HG02981 (cell line): Measurements from ENCODE around the gene RPL35A.
"Not testable (repeated sequence)": the region's sequence is repeated elsewhere in the genome, so short reads cannot be mapped to it uniquely, and the experiment has no call there.

Source experiments
- ATAC-seq: cut with Tn5 transposase; IDR thresholded peaks from one replicate; pipeline ENCODE4 v1.9.1; 2021; ENCODE audit warnings: mild to moderate bottlenecking, moderate library complexity; ENCODE audit not compliant: unreplicated experiment

RPL35A gene

GRCh38 chr3:197949778-197950676 is at the start of gene RPL35A:
RPL35A (plus strand) TSS chr3:197950190; CDS start chr3:197950968, 778 bp downstream.
- ATAC-seq = peak; percentile 94

- ATAC-seq = no peak
These were observed 48.4 kb upstream of the RPL35A start for GRCh38 chr3:197901626-197902025.

DNA sequence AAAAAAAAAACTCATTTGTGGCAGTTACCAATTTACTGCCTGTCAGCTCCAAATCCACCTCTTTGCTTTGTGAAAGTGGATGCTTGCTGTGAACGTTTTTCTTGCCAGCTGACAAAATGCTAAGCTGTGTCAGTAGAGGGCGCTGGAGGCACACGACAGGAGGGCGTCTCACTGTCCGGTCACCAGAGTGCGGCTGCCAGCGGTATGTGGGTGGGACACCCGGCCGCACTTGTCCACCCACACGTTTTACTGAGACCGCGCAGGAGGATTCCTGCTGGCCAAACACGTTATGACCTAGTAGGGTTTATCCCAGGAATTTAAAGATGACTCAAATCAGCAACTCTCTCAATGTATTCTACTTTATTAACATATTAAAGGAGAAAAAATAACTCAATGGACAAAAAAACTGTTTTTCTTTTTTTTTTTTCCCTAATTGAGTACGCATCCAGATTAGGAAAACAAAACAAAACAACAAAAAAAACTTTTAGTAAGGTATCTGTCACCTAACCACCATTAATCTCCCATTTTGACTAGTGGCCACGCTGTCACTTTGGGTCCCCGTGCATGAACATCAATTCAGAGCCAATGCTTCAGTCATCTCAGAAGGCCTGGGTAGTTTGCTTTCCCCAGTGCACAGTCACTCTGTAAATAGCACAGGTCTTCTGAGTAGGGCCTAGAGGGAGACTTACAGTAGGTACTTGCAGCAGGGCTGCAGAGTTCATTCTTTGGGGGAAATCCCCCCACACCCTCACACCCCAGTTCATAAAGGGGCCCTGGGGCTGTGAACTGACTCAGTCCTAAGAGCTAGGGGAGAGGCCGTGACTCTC is 43.8 kb upstream of the RPL35A start:
- ATAC-seq = peak; percentile 73

- no peak for ATAC-seq
These were observed 43.2 kb upstream of the RPL35A start for GRCh38 chr3:197906850-197907187.

DNA sequence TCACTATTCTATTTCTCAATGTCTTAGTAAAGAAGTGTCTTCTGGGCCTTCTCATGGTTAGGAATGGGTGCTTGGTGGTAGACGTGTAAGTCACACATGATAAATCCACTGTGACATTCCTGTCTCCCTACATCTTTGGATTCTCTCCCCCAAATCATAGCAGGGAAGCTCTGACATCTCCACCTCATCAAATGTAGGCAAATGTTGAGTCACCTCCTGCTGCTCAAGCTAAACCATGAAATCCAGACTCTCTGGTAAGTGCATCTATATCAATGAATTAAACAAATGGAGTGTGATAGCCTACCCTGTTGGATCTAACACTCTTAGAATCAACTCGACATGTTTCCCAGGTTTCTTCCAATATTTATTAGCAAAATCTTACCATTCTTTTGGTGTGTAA is 42.8 kb upstream of the RPL35A start:
- no peak for ATAC-seq

DNA sequence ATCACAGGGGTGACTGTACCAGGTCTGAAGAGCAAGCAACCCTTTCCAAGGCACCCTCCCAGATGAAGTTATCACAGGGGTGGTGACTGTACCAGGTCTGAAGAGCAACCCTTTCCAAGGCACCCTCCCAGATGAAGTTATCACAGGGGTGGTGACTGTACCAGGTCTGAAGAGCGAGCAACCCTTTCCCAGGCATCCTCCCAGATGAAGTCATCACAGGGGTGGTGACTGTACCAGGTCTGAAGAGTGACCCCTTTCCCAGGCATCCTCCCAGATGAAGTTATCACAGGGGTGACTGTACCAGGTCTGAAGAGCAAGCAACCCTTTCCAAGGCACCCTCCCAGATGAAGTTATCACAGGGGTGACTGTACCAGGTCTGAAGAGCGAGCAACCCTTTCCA is 41.4 kb upstream of the RPL35A start:
- ATAC-seq = not testable (repeated sequence)

- no peak for ATAC-seq
These were observed 40.9 kb upstream of the RPL35A start for GRCh38 chr3:197908957-197909701.

GRCh38 chr3:197912741-197913476 is 37.1 kb upstream of the RPL35A start:
- ATAC-seq = no peak

DNA sequence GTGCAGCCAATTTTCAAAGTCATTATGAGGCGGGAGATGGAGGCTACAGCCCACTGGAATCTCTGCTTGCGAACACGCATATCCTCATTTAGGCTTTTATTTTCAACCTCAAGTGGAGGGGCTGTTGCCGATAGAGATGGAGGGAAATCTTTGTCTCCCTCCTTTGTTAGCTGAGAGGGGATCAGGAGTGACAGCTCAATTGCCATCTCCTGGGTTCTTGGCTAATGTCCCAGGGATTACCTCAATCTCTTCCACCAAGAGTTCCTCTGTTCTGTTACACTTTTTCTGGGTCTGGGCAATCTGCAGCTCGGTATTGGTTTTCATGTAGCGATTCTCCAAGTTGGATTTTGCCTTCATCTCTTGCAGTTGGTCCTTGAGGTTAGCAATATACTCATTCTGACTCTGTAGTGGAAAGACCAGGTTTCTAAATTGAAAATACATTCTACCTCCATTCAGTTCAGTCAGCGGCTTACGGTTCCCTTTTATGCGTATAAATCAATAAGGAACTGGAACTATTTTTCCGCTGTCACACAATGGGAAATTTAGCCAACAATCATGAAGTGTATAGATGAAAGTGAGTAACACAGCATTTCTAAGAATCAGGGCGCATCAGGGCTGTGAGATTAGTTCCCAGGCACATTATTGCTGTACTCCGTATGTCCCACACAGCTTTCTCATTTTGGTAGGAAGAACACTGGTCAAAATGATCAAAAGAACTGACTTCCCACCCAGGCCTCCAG is 36.2 kb upstream of the RPL35A start:
- no peak for ATAC-seq

- ATAC-seq = not testable (repeated sequence)
These were observed 28.3 kb upstream of the RPL35A start for GRCh38 chr3:197921429-197922275.

DNA sequence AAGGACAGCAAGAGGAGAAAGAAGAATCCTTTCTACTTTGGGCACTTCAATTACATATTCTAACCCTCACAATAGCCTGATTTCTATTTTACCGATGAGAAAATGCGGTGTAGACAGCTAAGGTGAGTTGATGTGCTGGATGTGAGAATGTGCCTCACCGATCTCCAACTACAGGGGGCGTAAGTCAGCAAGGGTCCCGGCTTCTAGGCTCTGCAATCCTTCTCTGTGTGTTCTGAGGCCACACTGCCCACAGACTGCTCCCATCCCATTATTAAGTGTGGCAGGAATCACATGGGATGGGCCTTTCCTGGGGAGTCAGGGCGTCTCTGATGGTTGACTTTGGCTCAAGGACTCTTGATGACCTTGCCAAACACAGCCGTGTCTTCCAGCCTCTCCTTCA is 23.6 kb upstream of the RPL35A start:
- no peak for ATAC-seq

- ATAC-seq = not testable (repeated sequence)
These were observed 22.4 kb upstream of the RPL35A start for GRCh38 chr3:197927578-197927977.

GRCh38 chr3:197936819-197937384 is 13.1 kb upstream of the RPL35A start:
- no peak for ATAC-seq

GRCh38 chr3:197940745-197941384 is 9.1 kb upstream of the RPL35A start:
- no peak for ATAC-seq

GRCh38 chr3:197942956-197943556 is 6.9 kb upstream of the RPL35A start:
- no peak for ATAC-seq

DNA sequence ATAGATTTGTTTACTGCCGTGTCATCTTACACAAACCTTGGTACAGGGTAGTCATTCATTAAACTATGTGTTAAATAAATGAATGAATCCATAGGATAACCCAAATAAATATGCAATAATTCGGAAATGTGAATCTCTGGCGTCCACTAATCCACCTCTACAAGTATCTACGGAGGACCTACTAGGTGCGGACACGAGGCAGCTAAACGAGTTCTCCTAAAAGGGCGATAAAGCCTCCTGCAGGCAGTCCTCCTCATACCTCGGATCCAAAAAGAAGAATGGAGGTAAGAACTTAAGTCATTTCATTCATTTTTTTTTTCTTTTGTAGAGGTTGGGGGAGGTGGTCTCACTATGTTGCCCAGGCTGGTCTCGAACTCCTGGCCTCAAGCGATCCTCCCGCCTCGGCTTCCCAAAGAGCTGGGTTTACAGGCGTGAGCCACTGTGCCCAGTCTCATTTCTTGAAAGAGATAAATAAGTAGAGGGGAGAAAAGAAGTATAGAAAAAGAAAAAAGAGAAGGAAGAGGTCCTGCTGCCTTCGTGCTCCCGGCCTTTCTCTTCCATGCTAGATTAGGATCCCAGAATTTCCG is 706 bp upstream of the RPL35A start:
- ATAC-seq = no peak

GRCh38 chr3:197950677-197951061 is 679 bp downstream of the RPL35A start:
- ATAC-seq = no peak
